Karpas-422 (cell line): ENCODE results near the gene ZBTB6. TPM values are rescaled to one million over a fixed set of nuclear protein-coding genes. Genes with fewer than 3 reads are reported as not detected.
"Not testable (repeated sequence)": the region's sequence is repeated elsewhere in the genome, so short reads cannot be mapped to it uniquely, and the experiment has no call there.

ENCODE experiments used
- DNase-seq: peaks from one replicate; pipeline ENCODE4 v3.0.0-alpha.2; 2015
- H2AFZ ChIP-seq: fragments of 200-600 bp; sonication (generic); 2 replicates; pipeline ENCODE4 v1.6.1; 2014; ENCODE audit warnings: antibody characterized with exemption, low read length, mixed read lengths
- H3K27ac ChIP-seq: fragments of 200-600 bp; sonication (generic); 2 replicates; pipeline ENCODE4 v1.5.1; 2014; ENCODE audit warnings: mild to moderate bottlenecking, low read length, moderate library complexity
- H3K27me3 ChIP-seq: fragments of 200-600 bp; sonication (generic); 2 replicates; pipeline ENCODE4 v1.6.1; 2014; ENCODE audit warnings: low read length, mixed read lengths
- H3K36me3 ChIP-seq: fragments of 200-600 bp; sonication (generic); 2 replicates; pipeline ENCODE4 v1.6.1; 2014; ENCODE audit warnings: low read length, mixed read lengths; ENCODE audit not compliant: insufficient read depth
- H3K4me1 ChIP-seq: fragments of 200-600 bp; sonication (generic); 2 replicates; pipeline ENCODE4 v1.6.1; 2014; ENCODE audit warnings: mild to moderate bottlenecking, low read length, mixed read lengths
- H3K4me2 ChIP-seq: fragments of 200-600 bp; sonication (generic); 2 replicates; pipeline ENCODE4 v1.6.1; 2014; ENCODE audit warnings: low read length, low read depth, mild to moderate bottlenecking; ENCODE audit not compliant: poor library complexity, severe bottlenecking
- H3K4me3 ChIP-seq: fragments of 200-600 bp; sonication (generic); 2 replicates; pipeline ENCODE4 v1.5.1; 2014; ENCODE audit warnings: mild to moderate bottlenecking, antibody characterized with exemption, low read length, mixed read lengths
- H3K79me2 ChIP-seq: fragments of 200-600 bp; sonication (generic); 2 replicates; pipeline ENCODE4 v1.6.1; 2014; ENCODE audit warnings: mild to moderate bottlenecking, low read length, mixed read lengths
- H3K9ac ChIP-seq: fragments of 200-600 bp; sonication (generic); 2 replicates; pipeline ENCODE4 v1.6.0; 2014; ENCODE audit warnings: low read length
- H3K9me2 ChIP-seq: fragments of 200-600 bp; sonication (generic), shearing (Covaris generic); replicated peaks from 2 replicates; pipeline ENCODE4 v1.6.0; 2014; ENCODE audit warnings: mild to moderate bottlenecking, low read length, moderate library complexity; ENCODE audit not compliant: insufficient read depth
- H3K9me3 ChIP-seq: fragments of 300-700, 200-600 bp; sonication (generic); 2 replicates; pipeline ENCODE4 v1.6.1; 2014; ENCODE audit warnings: low read length, mixed read lengths
- H4K20me1 ChIP-seq: fragments of 200-600 bp; sonication (generic); 2 replicates; pipeline ENCODE4 v1.6.1; 2014; ENCODE audit warnings: mild to moderate bottlenecking, antibody characterized with exemption, low read length, low read depth; ENCODE audit not compliant: insufficient read depth
- total RNA-seq: library from RNA; depleted of rRNA; stranded (reverse); fragments of >200 nt; shearing (Covaris generic); gene quantifications from 2 replicates; pipeline ENCODE4 v1.2.3, GENCODE V29; 2014; ENCODE audit warnings: low replicate concordance

The ZBTB6 gene
- total RNA-seq, 1 experiment from 2014 or later: 26.5 TPM

- no peaks in the 10 kb centered on the region for H4K20me1 ChIP-seq
- peaks cover 26% of the 10 kb centered on the region; the same call in 1 of the 2 replicates for H3K36me3 ChIP-seq
- H3K9me3 ChIP-seq: no peaks in the 10 kb centered on the region
- H3K9me2 ChIP-seq: no peaks in the 10 kb centered on the region
- H3K4me3 ChIP-seq: peak overlapping the region; percentile 78
- H3K4me2 ChIP-seq: peak overlapping the region; percentile 80
- peaks cover 19% of the 10 kb centered on the region for H3K4me1 ChIP-seq
- H2AFZ ChIP-seq: no peak overlapping the region
- H3K9ac ChIP-seq: peak overlapping the region; percentile 79
- peaks cover 66% of the 10 kb centered on the region for H3K79me2 ChIP-seq
- H3K27me3 ChIP-seq: no peaks in the 10 kb centered on the region
- peak overlapping the region; percentile 92 for H3K27ac ChIP-seq
- DNase-seq: no peak
Observed at GRCh38 chr9:122912671-122912963, 506 bp downstream of the ZBTB6 start.

DNA sequence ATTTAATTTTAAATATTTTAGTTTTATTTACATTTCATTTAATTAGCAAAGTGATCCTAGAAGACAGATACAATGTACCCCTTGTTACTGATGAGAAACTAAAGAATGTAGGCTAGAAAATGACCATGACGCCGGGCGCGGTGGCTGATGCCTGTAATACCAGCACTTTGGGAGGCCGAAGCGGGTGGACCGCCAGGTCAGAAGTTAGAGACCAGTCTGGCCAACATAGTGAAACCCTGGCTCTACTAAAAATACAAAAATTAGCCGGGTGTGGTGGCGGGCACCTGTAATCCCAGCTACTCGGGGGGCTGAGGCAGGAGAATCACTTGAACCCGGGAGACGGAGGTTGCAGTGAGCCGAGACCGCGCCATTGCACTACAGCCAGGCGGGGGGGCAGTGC lies 7.0 kb downstream of the ZBTB6 start:
- Histone ChIP-seq H3K36me3 (peaks cover 25% of the 10 kb centered on the region), H3K79me2 (peaks cover 67% of the 10 kb centered on the region), H3K27ac (peak overlapping the region; percentile 98; the same call in 1 of the 2 replicates), H3K4me1 (peaks cover 30% of the 10 kb centered on the region)
- not testable (repeated sequence) for H2AFZ ChIP-seq, H3K4me2 ChIP-seq, H3K27me3 ChIP-seq, H4K20me1 ChIP-seq, H3K4me3 ChIP-seq, DNase-seq, H3K9ac ChIP-seq, H3K9me3 ChIP-seq, H3K9me2 ChIP-seq

DNA sequence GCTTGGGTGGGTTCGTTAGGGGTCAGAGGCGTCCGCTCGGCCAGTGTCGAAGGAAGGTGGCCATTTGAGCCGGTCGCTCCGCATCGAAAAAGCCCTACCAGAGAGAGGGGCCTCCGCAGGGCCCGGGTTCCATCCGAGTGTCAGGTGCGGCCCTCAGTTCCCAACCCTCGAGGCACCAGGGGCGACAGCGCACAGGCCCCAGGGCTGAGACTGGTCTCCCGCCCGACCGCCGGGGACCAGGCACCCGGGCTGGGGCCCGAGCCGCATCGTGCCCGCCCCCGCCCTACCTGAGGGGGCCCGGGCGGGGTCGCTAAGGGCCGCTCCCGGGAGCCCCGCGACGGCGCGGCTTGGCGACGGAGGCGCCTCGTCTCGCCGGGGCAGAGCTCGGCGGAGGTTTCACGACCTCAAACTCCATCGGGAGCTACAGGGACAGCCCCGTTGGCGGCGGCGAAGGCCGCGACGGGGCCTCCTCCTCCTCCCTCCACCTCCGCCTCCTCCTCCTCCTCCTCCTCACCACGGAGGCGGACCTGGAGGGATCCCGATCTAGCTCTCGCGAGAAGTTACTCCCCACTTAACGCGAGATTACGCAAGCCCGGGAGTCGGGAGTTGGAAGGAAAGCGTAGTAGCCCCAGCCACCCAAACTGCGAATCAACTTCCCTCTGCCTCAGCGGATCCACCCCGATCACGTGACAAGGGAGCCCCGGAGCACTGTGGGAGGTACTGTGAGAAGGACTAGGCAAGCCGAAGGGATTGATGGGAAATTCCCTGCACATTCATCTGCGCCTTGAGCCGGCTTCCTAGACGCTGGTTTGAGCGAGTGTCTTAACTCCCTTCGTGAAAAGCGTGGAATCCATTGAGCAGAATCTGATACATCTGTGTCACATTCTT lies 8.1 kb downstream of the ZBTB6 start, which contains the start of gene RC3H2:
RC3H2 (minus strand) TSS at position 537 of the 888 bp plus-strand sequence. CDS start 7,850 bp downstream, outside the sequence.
- Histone ChIP-seq H3K79me2 (peaks cover 67% of the 10 kb centered on the region), H4K20me1 (no peaks in the 10 kb centered on the region), H3K9ac (peak within 1 kb of the TSS; percentile 93), H3K27me3 (no peaks in the 10 kb centered on the region), H3K9me3 (no peaks in the 10 kb centered on the region), H3K27ac (peak within 1 kb of the TSS; percentile 98), H3K36me3 (peaks cover 14% of the 10 kb centered on the region), H3K4me2 (peak within 1 kb of the TSS; percentile 100), H3K4me1 (peaks cover 39% of the 10 kb centered on the region), H3K4me3 (peak within 1 kb of the TSS; percentile 96), H3K9me2 (no peaks in the 10 kb centered on the region), H2AFZ (peak within 1 kb of the TSS; percentile 63)
- peak; percentile 99 for DNase-seq

DNA sequence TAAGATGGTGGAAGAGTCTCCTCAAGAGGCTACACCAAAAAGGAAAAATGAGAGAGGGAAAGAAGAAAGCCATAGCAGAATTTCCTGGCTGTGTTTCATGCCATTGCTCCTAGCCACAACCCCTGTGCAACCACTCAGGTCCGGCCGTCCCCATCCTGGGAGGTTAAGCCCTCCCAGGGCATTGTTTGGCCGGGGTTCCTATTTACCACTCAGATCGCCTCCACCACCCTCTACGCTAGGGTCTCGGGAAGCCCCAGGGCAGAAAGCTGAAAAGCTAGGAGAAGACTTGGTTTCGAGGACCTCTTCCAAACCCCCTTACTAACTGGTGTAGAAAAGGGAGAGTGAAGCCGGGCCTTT lies 8.7 kb downstream of the ZBTB6 start:
- Histone ChIP-seq H3K36me3 (peaks cover 9% of the 10 kb centered on the region), H4K20me1 (no peaks in the 10 kb centered on the region), H3K4me2 (peak overlapping the region; percentile 100), H3K9me3 (no peaks in the 10 kb centered on the region), H3K27ac (peak overlapping the region; percentile 98), H3K9ac (peak overlapping the region; percentile 93), H3K79me2 (peaks cover 67% of the 10 kb centered on the region), H2AFZ (no peak overlapping the region), H3K4me3 (peak overlapping the region; percentile 96), H3K27me3 (no peaks in the 10 kb centered on the region), H3K9me2 (no peaks in the 10 kb centered on the region), H3K4me1 (peaks cover 45% of the 10 kb centered on the region)
- DNase-seq: peak; percentile 71

DNA sequence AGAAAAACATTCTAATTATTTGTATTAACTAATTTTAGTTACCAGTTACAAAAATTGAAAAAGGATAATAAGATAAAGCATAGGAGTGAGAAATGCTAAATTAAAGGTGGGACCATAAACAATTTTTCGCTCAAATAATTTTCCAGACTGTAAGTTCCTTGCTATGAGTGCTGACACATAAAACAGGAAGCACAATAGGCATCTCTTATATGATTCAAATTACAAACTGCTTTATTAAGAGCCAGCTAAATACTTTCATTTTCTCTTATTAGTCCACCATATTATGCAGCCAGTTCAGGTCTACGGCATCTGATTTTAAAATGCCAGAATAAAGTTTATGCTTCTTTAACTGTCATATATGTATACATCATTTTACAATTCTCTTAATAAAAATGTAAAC lies 12.3 kb downstream of the ZBTB6 start:
- Histone ChIP-seq H3K27me3 (no peaks in the 10 kb centered on the region), H3K4me2 (peak overlapping the region; percentile 100), H4K20me1 (no peaks in the 10 kb centered on the region), H3K4me1 (peaks cover 66% of the 10 kb centered on the region), H3K9me2 (no peaks in the 10 kb centered on the region), H3K27ac (peak overlapping the region; percentile 98), H3K36me3 (peaks cover 31% of the 10 kb centered on the region), H3K79me2 (peaks cover 91% of the 10 kb centered on the region), H3K4me3 (peak overlapping the region; percentile 59), H3K9me3 (no peaks in the 10 kb centered on the region), H2AFZ (no peak overlapping the region), H3K9ac (peak overlapping the region; percentile 58)
- DNase-seq: peak; percentile 74

DNA sequence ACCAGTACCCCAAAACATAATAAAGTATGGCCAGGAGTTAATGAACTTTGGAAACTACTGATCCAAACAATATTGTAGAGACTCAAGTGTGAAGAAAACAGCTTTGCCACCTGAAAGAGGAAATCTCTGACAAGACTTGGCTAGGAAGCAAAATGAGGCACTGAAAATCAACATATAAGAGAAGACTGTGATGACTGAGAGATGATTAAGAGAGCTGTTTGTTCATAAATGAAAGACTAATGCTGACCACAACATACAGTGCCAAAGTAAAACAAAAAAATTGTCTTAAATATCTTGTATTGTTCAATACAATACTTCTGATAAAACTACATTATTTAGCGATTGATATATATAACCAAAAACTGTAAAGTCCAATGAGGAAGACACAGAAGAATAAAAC lies 15.2 kb downstream of the ZBTB6 start:
- Histone ChIP-seq H2AFZ (no peak overlapping the region), H4K20me1 (no peaks in the 10 kb centered on the region), H3K9me3 (no peaks in the 10 kb centered on the region), H3K79me2 (peaks cover 98% of the 10 kb centered on the region), H3K4me1 (peaks cover 56% of the 10 kb centered on the region), H3K9ac (no peak overlapping the region), H3K27me3 (no peaks in the 10 kb centered on the region), H3K36me3 (peaks cover 53% of the 10 kb centered on the region), H3K9me2 (no peaks in the 10 kb centered on the region), H3K4me2 (no peak overlapping the region), H3K27ac (peak overlapping the region; percentile 67), H3K4me3 (no peak overlapping the region)
- DNase-seq: no peak

GRCh38 chr9:122888480-122888879 lies 24.6 kb downstream of the ZBTB6 start:
- Histone ChIP-seq H3K9ac (no peak overlapping the region), H3K9me3 (no peaks in the 10 kb centered on the region), H3K4me3 (no peak overlapping the region), H3K27me3 (no peaks in the 10 kb centered on the region), H3K4me2 (no peak overlapping the region), H3K79me2 (peaks cover 56% of the 10 kb centered on the region), H3K4me1 (peaks cover 11% of the 10 kb centered on the region), H4K20me1 (no peaks in the 10 kb centered on the region), H3K27ac (no peak overlapping the region), H3K36me3 (peaks cover 72% of the 10 kb centered on the region), H3K9me2 (no peaks in the 10 kb centered on the region), H2AFZ (no peak overlapping the region)
- no peak for DNase-seq

- Histone ChIP-seq H3K9ac (no peak overlapping the region), H3K9me3 (no peaks in the 10 kb centered on the region), H3K4me2 (no peak overlapping the region), H3K9me2 (no peaks in the 10 kb centered on the region), H3K27ac (peak overlapping the region; percentile 98), H3K36me3 (peaks cover 57% of the 10 kb centered on the region; the same call in 1 of the 2 replicates), H3K4me1 (peaks cover 63% of the 10 kb centered on the region), H4K20me1 (no peaks in the 10 kb centered on the region), H3K79me2 (peaks cover 21% of the 10 kb centered on the region), H3K4me3 (no peak overlapping the region), H3K27me3 (no peaks in the 10 kb centered on the region), H2AFZ (no peak overlapping the region)
- peak; percentile 62 for DNase-seq
Observed at GRCh38 chr9:122883125-122883524, 30.0 kb downstream of the ZBTB6 start.
